Activated T-cell treated with anti-CD3 and anti-CD28 coated beads, Interleukin-2, amount 50 U/mL, for 4 hours (primary cell): ENCODE data around the gene OR10S1. TPM values are rescaled to one million over a fixed set of nuclear protein-coding genes. Genes with fewer than 3 reads are reported as not detected.
"Not testable (repeated sequence)": the region's sequence is repeated elsewhere in the genome, so short reads cannot be mapped to it uniquely, and the experiment has no call there.

Experiments used
- ATAC-seq, 2 donors: fragments of 200-7000 bp; cut with Tn5 transposase; one replicate each; pipeline ENCODE4 v1.10.0; 2021
- DNase-seq: peaks from one replicate; pipeline ENCODE4 v3.0.0-alpha.2; 2020
- H3K27me3 Mint-ChIP-seq: one replicate; pipeline ENCODE4 v1.8.0; 2021; ENCODE audit warnings: low read depth, mixed read lengths
- H3K36me3 Mint-ChIP-seq: one replicate; pipeline ENCODE4 v1.8.0; 2022; ENCODE audit warnings: mixed read lengths; ENCODE audit not compliant: insufficient read depth
- H3K4me1 Mint-ChIP-seq: one replicate; pipeline ENCODE4 v1.8.0; 2021; ENCODE audit warnings: low read depth, mixed read lengths
- H3K4me3 Mint-ChIP-seq: one replicate; pipeline ENCODE4 v1.8.0; 2021; ENCODE audit warnings: mild to moderate bottlenecking, moderate library complexity, mixed read lengths
- H3K9me3 Mint-ChIP-seq: one replicate; pipeline ENCODE4 v1.8.0; 2021; ENCODE audit warnings: mixed read lengths
- total RNA-seq, 3 donors: library from RNA; stranded (reverse); gene quantifications; one replicate each; pipeline ENCODE4 v1.2.1, GENCODE V29; 2021

OR10S1 gene, protein sequence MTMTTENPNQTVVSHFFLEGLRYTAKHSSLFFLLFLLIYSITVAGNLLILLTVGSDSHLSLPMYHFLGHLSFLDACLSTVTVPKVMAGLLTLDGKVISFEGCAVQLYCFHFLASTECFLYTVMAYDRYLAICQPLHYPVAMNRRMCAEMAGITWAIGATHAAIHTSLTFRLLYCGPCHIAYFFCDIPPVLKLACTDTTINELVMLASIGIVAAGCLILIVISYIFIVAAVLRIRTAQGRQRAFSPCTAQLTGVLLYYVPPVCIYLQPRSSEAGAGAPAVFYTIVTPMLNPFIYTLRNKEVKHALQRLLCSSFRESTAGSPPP
- total RNA-seq, result not detected

DNA sequence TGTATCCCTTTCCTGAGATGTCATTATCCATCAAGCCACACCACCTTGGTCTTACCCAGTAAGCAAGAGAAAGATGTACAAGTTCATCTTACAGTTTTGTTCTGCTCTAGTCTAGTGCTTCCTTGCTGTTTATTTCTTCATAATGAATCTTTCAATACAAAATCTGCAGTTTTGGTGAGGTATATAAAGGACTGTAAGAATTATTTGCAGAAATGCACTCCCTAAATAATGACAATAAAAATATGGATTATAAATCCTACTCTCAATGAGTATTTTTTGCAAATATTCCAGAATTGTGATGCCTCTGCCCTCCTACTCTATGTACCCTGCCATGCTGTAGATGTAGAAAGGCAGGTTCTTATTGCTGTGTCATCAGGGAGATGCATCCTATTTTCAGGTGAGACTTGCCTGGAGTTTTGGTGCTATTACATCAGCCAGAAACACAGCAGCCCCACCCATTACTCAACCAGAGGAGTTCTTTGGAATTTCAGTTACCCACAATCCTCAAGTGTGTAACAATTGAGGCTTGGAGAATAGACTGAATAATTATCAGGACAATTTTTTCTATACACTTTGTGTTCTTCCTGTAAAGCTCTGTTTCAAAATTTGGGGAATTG, at the start of gene OR10S1:
TSS of gene OR10S1 (minus strand) at position 51 of the 617 bp plus-strand sequence. CDS start 117 bp downstream, outside the sequence.
- ATAC-seq (no peak), DNase-seq (no peak)
- H3K4me1 Mint-ChIP-seq, result no peaks in the 10 kb centered on the region

DNA sequence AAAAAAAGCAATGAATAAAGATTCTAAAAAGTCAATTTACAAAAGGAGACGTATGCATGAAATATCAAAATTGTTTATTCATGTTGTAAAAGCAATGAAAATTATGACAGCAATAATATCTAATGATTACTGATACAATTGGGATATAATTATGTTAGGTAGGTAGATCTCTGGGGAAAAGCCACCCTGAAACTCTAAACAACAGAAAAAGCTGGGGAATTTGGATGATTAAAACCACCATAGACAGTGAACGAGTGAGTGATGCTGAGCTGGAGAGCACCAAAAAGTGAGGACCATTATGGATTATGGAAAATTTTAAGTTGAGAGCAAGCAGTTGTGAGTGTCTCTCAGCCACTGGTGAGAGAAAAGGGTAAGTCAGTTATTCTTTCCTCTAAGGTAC, 48.9 kb upstream of the OR10S1 start, which contains the start of gene OR10G8:
TSS of gene OR10G8 (plus strand) at position 301 of the 400 bp plus-strand sequence. CDS start 2,825 bp downstream, outside the sequence.
- no peaks in the 10 kb centered on the region for H3K36me3 Mint-ChIP-seq
- no peaks in the 10 kb centered on the region for H3K4me1 Mint-ChIP-seq
- ATAC-seq (no peak), DNase-seq (no peak)
- no peaks in the 10 kb centered on the region for H3K9me3 Mint-ChIP-seq
- H3K4me3 Mint-ChIP-seq, result no peak within 1 kb of the TSS
- no peaks in the 10 kb centered on the region for H3K27me3 Mint-ChIP-seq

More for the DNA sequence above, at the start of gene OR10S1:
- H3K4me3 Mint-ChIP-seq, result no peak within 1 kb of the TSS
- peaks cover 2% of the 10 kb centered on the region for H3K9me3 Mint-ChIP-seq
- H3K27me3 Mint-ChIP-seq, result no peaks in the 10 kb centered on the region
- no peaks in the 10 kb centered on the region for H3K36me3 Mint-ChIP-seq

DNA sequence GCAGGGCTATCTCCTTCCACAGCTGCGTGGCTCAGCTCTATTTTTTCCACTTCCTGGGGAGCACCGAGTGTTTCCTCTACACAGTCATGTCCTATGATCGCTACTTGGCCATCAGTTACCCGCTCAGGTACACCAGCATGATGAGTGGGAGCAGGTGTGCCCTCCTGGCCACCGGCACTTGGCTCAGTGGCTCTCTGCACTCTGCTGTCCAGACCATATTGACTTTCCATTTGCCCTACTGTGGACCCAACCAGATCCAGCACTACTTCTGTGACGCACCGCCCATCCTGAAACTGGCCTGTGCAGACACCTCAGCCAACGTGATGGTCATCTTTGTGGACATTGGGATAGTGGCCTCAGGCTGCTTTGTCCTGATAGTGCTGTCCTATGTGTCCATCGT, 38.3 kb upstream of the OR10S1 start:
- not testable (repeated sequence) for H3K27me3 Mint-ChIP-seq, H3K4me1 Mint-ChIP-seq, H3K9me3 Mint-ChIP-seq, DNase-seq, ATAC-seq, H3K36me3 Mint-ChIP-seq, H3K4me3 Mint-ChIP-seq

DNA sequence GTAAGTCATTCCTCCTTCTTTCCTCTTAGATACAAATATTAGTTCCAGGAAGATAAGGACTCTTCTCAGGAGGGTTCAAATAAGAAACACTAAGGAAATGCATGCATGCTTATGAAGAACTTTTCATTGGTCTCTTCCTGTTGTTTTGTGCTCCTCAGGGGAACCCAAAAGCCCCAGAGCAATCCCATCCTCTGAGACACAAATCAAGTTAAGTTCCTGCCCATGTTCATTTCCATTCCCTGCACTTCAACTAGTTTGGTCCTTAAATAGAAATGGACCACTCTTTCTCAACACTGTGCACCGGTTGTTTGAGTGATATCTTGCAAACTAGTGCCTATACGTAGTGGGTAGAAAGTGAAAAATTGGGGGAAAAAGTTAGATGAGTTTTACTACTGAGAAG, 35.1 kb upstream of the OR10S1 start, which contains the start of gene OR10G4:
TSS of gene OR10G4 (plus strand) at position 301 of the 400 bp plus-strand sequence. CDS start 2,578 bp downstream, outside the sequence.
- Mint-ChIP-seq H3K4me1 (no peaks in the 10 kb centered on the region), H3K9me3 (no peaks in the 10 kb centered on the region), H3K4me3 (no peak within 1 kb of the TSS), H3K27me3 (no peaks in the 10 kb centered on the region), H3K36me3 (no peaks in the 10 kb centered on the region)
- ATAC-seq (no peak), DNase-seq (no peak)

DNA sequence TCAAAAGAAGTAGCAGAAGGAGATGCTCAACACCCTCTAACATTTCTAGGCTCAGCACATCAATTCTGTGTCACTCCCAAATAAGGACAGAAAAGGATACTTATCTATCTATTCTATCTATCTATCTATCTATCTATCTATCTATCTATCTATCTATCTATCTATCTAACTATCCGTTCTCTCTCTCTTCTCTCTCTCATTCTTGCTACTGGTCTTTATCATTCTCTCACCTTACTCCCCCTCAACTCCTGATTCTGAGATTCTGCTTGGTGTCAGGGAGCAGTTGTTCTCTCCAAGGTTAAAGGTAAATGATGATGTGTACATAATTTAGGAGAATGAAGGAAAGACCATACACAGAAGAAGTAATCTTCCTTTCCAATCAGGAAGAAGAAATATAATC, 17.5 kb upstream of the OR10S1 start, which contains the start of gene OR10G6:
TSS of gene OR10G6 (minus strand) at position 43 of the 400 bp plus-strand sequence. CDS start at position 43, 0 bp downstream.
- Mint-ChIP-seq H3K9me3 (no peaks in the 10 kb centered on the region), H3K36me3 (no peaks in the 10 kb centered on the region), H3K27me3 (no peaks in the 10 kb centered on the region), H3K4me1 (no peaks in the 10 kb centered on the region), H3K4me3 (no peak within 1 kb of the TSS)
- no peak for ATAC-seq
- DNase-seq, result no peak

DNA sequence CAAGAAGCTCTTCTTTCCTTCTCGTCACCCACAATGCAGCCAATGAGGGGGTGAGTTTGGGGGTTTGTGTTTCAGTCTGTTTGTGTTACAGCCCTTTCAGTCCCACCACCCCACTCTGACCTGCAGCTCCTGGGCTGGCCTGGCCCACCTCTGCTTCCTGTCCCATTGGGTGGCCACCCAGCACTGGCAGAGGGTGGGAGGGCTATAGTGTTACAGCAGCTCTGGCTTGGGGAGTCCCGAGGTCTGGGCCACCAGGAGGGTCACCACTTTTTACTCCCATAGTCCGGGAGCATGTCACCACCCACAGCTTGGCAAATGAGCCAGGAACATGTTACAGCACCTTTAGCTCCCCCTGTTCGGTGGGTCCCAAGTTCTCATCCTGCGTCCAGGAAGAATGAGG, 1.7 kb upstream of the OR10S1 start:
- Mint-ChIP-seq H3K9me3 (peaks cover 5% of the 10 kb centered on the region), H3K4me1 (no peaks in the 10 kb centered on the region), H3K27me3 (no peaks in the 10 kb centered on the region), H3K4me3 (no peak overlapping the region), H3K36me3 (no peaks in the 10 kb centered on the region)
- DNase-seq, result no peak
- ATAC-seq, result no peak

DNA sequence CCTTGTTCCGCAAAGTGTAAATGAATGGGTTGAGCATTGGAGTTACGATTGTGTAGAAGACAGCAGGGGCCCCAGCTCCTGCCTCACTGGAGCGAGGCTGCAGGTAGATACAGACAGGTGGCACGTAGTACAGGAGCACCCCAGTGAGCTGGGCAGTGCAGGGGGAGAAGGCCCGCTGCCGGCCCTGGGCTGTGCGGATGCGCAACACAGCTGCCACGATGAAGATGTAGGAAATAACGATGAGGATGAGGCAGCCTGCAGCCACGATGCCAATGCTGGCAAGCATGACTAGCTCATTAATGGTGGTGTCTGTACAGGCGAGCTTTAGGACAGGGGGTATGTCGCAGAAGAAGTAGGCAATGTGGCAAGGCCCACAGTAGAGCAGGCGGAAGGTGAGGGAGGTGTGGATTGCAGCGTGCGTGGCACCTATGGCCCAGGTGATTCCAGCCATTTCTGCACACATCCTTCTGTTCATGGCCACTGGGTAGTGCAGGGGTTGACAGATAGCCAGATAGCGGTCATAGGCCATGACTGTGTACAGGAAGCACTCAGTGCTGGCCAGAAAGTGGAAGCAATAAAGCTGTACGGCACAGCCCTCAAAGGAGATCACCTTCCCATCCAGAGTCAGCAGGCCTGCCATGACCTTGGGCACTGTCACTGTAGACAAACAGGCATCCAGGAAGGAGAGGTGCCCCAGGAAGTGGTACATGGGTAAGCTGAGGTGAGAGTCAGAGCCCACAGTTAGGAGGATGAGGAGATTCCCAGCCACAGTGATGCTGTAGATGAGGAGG, 616 bp downstream of the OR10S1 start:
- Mint-ChIP-seq H3K4me1 (no peaks in the 10 kb centered on the region), H3K9me3 (no peaks in the 10 kb centered on the region), H3K36me3 (no peaks in the 10 kb centered on the region), H3K4me3 (no peak overlapping the region), H3K27me3 (no peaks in the 10 kb centered on the region)
- ATAC-seq (no peak), DNase-seq (no peak)

DNA sequence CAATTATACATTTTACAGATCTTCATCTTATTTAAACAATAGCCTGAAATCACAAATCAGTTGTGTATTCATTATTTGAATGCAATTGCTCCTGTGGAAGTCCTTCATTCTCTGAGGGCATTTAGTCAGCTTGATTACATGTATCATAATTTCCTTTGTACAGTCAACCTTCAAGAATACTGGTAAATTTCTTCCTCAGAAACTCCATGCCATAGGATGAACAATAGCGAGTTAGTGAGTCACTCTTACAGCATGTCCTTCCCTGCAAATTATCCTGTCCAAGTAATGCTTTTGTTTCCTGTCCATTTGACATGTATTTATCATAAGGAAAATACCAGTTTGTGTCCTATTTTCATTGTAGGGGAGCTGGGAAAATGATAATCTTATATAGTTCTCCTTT, 3.8 kb downstream of the OR10S1 start:
- Mint-ChIP-seq H3K9me3 (peaks cover 11% of the 10 kb centered on the region), H3K27me3 (no peaks in the 10 kb centered on the region), H3K36me3 (no peaks in the 10 kb centered on the region), H3K4me1 (no peaks in the 10 kb centered on the region), H3K4me3 (no peak overlapping the region)
- no peak for ATAC-seq
- DNase-seq, result no peak

DNA sequence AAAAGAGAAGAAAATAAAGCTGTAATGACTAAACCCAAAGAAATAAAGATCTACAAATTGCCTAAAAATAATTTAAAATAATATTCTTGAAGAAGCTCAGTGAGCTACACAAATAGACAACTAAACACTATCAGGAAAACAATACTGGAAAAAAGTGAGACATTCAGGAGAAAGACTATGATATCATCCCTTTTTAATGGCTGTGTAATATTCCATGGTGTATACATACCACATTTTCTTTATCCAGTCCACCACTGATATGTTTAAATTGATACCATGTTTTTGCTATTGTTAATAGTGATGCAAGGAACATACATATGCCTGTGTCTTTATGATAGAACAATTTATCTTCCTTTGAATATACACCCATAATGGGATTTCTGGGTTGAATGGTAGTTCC, 20.8 kb downstream of the OR10S1 start:
- Mint-ChIP-seq H3K4me3 (no peak overlapping the region), H3K4me1 (no peaks in the 10 kb centered on the region), H3K9me3 (no peaks in the 10 kb centered on the region), H3K36me3 (no peaks in the 10 kb centered on the region), H3K27me3 (no peaks in the 10 kb centered on the region)
- ATAC-seq (no peak), DNase-seq (no peak)

DNA sequence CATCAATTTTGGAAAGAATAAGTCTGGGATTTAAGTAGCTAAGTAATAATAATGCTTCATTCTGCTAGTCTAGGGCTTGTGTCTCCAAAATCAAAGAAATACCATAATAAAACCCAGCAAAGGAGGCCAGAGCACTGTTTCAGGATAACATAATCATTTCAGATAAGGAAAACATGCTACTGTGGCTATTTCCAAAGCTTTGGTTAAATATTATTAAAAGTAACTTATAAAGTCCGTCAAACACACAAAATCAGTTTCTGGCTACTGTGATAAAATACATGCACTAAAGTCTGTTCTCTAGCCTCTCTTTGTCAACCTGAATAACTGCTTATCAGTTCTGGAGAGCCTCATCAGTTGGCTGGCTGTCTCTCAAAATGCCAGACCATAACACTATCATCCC, 32.4 kb downstream of the OR10S1 start:
- ATAC-seq (no peak), DNase-seq (no peak)
- no peaks in the 10 kb centered on the region for H3K4me1 Mint-ChIP-seq
- no peaks in the 10 kb centered on the region for H3K36me3 Mint-ChIP-seq
- no peaks in the 10 kb centered on the region for H3K27me3 Mint-ChIP-seq
- no peak overlapping the region for H3K4me3 Mint-ChIP-seq
- peaks cover 3% of the 10 kb centered on the region for H3K9me3 Mint-ChIP-seq

DNA sequence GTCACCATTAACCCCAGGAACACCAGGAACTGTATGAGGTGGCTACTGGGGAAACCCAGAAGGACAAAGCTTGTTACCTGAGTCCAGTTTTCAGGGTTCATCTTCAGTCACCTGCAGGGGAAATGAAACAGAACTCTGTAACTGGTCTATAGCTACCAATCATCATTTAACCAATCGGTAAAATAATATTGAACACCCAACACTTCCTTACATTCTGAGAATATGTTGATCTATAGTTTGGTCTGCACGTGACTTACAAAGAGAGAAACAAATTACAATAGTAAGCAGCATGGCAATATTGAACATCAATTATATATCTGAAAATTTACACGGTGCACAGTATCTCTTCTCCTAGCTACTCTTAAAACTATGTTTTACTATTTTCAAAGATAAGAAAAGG, 33.8 kb downstream of the OR10S1 start, which contains the start of gene OR6T1:
TSS of gene OR6T1 (minus strand) at position 101 of the 400 bp plus-strand sequence. CDS start at position 101, 0 bp downstream.
- no peak within 1 kb of the TSS for H3K4me3 Mint-ChIP-seq
- ATAC-seq, result no peak
- no peaks in the 10 kb centered on the region for H3K36me3 Mint-ChIP-seq
- peaks cover 4% of the 10 kb centered on the region for H3K27me3 Mint-ChIP-seq
- H3K4me1 Mint-ChIP-seq, result no peaks in the 10 kb centered on the region
- H3K9me3 Mint-ChIP-seq, result peaks cover 3% of the 10 kb centered on the region
- DNase-seq, result no peak

DNA sequence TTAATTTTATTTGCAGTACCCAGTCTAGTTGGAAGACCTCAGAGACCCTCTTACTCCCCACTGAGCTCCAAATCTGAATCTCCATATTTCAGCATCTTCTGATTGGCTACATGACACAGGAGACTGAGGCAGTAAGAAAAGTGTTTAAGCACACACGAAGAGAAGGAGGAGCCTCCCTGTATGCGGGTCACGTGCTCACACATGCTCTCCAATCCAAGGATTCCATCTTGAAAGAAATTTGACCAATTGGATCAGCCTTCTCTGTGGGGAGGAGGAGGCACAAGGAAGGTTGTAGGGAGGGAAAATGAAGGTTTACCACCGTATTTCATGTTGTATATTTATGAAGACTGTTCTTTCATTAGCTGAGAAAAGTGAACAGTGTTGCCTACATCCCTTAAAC, 35.2 kb downstream of the OR10S1 start:
- ATAC-seq, result no peak
- no peaks in the 10 kb centered on the region for H3K36me3 Mint-ChIP-seq
- no peaks in the 10 kb centered on the region for H3K4me1 Mint-ChIP-seq
- no peak overlapping the region for H3K4me3 Mint-ChIP-seq
- peaks cover 3% of the 10 kb centered on the region for H3K9me3 Mint-ChIP-seq
- H3K27me3 Mint-ChIP-seq, result peaks cover 4% of the 10 kb centered on the region
- no peak for DNase-seq

DNA sequence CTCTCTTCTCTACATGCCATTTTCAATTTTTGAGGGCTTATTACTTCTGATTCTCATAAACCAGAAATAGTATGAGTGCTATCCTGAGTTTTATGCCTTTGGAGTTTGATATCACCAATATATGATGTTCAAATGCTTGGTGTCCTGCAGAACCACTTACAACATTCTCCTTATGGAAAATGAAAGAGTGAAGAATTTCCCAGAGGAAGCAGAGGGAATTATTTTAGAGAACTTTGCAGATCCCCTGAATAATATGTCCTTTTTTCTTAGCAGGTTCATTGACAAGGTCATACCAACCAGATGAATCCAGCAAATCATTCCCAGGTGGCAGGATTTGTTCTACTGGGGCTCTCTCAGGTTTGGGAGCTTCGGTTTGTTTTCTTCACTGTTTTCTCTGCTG, 38.3 kb downstream of the OR10S1 start, which contains the start of gene OR4D5:
TSS of gene OR4D5 (plus strand) at position 301 of the 400 bp plus-strand sequence. CDS start at position 301, 0 bp downstream.
- ATAC-seq (no peak), DNase-seq (no peak)
- Mint-ChIP-seq H3K36me3 (no peaks in the 10 kb centered on the region), H3K4me3 (no peak within 1 kb of the TSS), H3K27me3 (peaks cover 4% of the 10 kb centered on the region), H3K9me3 (peaks cover 3% of the 10 kb centered on the region), H3K4me1 (no peaks in the 10 kb centered on the region)
